Measurements from ENCODE around the gene ADGRG6.

Gene ADGRG6

DNA sequence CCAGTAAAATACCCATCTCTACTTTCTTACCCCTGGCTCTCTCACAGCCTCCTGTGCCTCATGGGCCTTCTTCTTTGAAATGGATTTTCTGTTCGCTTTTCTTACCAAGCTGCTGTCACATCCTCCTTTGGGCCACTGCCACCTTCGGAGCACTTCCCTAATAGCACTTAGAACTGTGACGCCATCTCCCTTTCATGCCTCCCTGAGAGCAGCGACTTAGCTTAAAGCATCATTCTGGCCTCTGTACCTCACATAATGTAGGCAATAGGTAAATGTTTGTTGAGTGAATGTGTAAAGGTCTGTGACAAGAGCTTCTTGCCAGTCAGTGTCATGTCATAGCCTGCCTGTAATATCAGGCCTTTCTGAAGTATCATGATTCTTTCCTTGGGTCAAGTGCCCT is 78.8 kb downstream of the ADGRG6 start:
- DNase-seq = no peak

DNA sequence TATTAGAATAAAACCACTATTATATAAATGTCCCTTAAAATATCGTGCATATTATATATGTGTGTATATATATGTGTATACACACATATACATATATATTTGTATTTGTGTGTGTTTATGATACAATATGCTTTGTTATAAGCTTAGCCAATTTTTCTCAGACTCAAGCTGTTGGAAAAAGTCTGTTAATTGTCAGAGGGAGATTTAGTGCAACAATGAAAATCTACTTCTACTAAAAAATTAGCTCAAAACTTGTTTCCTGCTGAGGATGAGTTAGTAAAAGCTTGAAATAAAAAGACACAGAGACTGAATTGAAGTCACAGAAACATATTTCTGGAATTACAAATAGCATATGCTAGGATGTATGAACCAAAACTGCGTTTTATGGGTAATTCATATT is 79.4 kb downstream of the ADGRG6 start:
- DNase-seq = no peak

DNA sequence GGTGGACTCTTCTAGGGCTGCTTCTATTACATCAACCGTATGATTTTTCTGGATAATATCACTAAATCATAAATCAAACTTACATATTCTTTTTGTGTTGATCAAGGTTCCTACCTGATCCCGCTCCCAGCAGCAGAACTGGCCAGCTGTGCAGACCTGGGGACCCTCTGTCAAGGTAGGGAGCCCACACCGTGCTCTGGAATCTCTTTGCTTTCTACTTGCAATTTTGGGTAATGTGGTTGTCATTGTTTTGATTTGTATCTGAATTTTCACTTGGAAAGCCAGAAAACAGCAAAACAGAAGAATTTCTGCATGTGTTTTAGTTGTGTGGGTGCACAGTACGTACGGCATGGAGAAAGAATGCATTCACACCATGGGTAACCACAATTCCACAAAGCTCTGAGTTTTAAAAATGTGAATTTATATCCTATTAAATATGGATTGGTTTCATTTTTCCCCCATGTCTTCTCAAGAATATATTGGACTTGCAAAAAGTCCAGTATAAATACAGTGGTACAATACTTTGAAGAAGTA is 80.1 kb downstream of the ADGRG6 start:
- DNase-seq = no peak

DNA sequence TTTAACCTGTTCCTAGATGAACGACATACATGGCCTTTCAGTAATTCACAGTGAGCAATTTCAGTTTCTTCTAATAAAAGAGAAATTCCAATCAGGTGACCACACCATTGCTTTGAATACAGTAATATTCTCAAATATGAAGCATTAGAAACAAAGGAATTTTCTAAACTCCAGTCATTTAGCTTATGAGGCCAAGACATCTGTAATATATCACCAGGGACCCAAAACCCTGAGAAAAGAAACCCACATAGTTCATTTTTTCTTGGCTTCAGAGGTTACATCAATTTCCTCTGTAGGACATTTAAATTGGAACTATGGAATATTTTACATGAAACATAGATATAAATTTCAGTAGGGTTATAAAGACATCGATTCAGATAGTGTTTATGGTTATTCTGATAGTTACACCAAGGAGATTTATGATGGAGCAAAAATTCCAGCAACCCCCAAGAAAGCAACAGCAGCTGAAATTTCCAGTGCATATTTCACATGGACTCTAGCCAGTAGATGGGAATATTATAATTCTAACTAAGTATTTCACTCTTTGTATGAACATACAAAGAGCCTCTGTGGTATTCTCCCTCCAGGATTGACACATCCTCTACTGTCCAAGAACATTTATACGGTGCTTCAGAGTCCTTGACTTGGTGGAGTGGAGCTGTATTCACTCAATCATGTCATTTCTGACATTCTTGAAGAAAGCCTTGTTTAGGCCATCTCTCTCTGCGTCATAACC is 82.9 kb downstream of the ADGRG6 start:
- DNase-seq = no peak

DNA sequence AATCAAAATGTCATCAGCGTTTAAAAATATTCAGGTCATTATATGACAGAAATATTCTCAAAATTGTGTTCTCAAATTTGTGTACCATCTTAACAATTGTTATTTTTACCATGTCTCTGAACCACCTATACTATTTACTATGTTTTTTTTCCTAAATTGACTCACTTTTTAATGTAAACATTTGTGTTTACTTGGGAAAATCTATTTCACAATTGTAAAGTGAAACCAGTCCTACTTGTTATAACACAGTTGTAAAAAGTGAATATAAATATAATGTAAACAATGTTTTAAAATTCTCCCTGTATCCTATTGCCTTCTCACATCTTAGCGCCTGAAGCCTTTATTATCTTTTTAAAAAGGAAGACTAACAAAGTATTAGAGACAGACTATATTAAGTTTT is 83.5 kb downstream of the ADGRG6 start:
- no peak for DNase-seq

- DNase-seq = no peak
Observed at GRCh38 chr6:142386657-142387056, 84.8 kb downstream of the ADGRG6 start.

- no peak for DNase-seq
Observed at GRCh38 chr6:142387997-142388815, 86.4 kb downstream of the ADGRG6 start.

- no peak for DNase-seq
Observed at GRCh38 chr6:142395266-142395665, 93.5 kb downstream of the ADGRG6 start.

DNA sequence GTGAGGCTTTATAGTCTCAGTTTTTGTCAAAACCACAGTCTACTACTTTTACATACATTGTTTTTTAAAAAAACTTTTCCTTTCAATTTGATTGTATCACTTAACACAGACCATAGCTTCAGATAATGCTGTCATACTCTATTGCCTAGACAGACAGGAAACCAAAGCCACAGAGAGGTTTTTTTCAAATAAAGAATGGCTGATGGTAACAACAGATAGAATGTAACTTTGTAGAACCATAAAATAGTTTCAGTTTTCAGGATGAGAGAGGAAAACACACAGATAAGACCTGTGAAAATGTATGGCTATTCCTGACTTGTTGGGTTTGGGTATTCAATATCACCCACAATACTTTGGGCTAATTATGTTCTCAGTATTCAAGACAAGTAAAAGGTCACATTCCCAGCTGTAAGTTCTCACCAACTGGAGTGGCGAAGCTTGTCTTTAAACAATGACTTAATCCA is 94.0 kb downstream of the ADGRG6 start:
- no peak for DNase-seq

DNA sequence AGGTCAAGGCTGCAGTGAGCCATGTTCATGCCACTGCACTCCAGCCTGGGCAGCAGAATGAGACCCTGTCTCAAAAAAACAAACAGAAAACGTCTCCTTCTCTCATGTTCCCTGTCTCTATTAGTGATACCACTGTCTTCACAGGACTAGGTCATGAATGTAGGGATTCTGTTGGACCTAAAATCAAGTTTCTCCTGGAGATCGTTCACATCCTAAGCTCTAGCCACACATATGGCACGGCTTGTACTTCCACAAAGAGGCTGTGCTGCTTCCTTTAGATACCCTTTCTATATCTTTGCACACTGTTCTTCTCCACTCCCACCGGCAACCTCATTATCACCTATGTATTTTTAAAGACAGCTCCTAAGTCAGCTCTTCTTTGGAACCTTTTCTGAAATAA is 96.5 kb downstream of the ADGRG6 start:
- DNase-seq = no peak

DNA sequence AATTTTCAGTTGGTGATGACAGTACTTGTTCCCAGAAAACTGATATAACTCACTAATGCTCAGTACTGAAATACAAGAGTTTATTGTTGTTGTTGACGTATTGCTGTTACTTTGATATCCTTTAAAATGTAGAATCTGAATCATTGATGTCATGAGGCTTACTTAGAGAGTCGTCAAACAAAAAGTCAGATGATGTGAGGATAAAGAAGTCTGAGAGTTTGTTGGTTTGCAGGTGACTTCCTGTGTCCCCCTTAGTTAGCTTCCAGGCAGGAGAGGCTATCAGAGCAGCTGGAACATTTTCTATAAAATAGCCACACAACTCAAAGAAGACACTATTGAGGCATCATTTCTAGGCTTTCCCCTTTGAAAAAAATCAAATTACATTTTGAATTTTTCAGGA is 97.9 kb downstream of the ADGRG6 start:
- DNase-seq = no peak

GRCh38 chr6:142400495-142400894 is 98.7 kb downstream of the ADGRG6 start:
- DNase-seq = no peak

- DNase-seq = no peak
Observed at GRCh38 chr6:142401838-142402237, 100.0 kb downstream of the ADGRG6 start.

- no peak for DNase-seq
Observed at GRCh38 chr6:142404751-142405150, 102.9 kb downstream of the ADGRG6 start.

DNA sequence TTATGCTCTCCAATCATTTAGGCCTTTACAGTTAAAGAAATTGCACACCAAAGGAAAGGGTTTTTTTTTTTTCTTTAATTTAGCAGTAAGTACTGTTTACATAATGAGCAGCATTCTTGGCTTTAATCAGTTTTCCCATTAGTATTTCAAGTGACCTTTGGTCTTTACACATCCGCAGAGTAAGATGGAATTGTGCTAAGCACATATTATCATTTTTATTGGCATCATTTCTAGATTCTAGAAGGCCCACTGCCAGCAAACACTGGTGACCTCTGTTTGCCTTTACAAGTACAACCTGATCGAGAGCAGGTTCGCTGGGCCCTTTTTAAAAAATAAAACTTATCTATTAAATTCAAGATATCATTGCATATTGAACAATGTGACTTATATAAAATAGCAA is 104.3 kb downstream of the ADGRG6 start:
- DNase-seq = no peak

- DNase-seq = no peak
Observed at GRCh38 chr6:142407685-142408273, 106.0 kb downstream of the ADGRG6 start.

DNA sequence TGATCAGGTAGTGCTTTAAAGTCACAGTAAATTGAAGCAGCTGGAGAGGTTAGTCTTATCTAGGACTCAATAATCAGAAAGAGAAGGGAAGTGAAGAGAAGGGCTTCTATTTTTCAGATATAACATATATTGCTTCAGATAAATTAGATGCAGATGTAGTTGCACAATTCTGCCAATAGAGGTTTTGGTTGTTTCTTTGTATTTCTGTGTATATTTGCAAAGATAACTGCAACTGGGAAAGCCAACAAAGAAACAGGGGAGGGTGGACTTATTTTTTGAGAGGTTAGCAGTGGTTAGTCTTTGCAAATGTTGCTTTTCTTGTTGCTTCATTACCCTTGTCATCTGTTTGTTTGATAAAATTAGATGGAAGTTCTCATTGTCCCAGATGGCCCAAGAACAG is 106.6 kb downstream of the ADGRG6 start:
- no peak for DNase-seq

- no peak for DNase-seq
Observed at GRCh38 chr6:142409794-142410193, 108.0 kb downstream of the ADGRG6 start.

- DNase-seq = no peak
Observed at GRCh38 chr6:142411145-142411544, 109.3 kb downstream of the ADGRG6 start.

DNA sequence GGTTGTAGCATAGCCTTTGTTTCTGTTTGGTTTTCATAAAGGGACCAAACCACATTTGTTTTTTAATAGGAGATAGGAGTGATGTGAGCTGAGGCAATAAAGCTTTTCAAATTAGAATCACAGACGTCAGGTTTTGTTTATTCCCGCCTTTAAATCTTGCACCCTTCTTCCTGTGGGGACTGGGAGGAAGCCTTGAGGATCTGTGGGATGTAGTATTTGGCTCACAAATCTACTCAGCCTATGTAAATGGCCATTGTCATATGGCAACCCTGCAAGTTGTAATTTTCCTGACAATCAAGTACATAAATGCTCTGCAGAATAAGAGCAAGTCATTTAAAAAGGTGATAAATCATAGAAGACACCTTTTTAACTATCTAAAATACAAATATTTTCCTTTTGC is 110.4 kb downstream of the ADGRG6 start:
- no peak for DNase-seq

DNA sequence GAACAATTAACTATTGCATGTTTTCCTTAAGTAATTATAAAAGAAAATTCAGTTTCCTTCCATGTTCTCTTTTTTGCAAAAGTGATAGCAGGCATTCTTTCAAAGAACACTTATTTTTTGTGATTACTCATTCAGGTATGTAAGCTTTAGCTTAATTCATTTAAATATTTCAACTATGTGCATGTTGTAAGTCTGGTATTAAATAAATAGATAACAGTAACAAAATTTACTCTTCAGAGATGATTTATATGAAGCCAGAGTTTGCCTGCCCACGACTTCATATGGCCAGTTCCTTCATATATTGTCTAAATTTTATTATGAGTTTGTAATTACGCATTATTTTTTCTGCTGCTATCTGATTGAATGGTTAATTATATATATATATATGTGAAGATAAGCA is 110.9 kb downstream of the ADGRG6 start:
- no peak for DNase-seq

GRCh38 chr6:142413111-142413510 is 111.3 kb downstream of the ADGRG6 start:
- DNase-seq = no peak

DNA sequence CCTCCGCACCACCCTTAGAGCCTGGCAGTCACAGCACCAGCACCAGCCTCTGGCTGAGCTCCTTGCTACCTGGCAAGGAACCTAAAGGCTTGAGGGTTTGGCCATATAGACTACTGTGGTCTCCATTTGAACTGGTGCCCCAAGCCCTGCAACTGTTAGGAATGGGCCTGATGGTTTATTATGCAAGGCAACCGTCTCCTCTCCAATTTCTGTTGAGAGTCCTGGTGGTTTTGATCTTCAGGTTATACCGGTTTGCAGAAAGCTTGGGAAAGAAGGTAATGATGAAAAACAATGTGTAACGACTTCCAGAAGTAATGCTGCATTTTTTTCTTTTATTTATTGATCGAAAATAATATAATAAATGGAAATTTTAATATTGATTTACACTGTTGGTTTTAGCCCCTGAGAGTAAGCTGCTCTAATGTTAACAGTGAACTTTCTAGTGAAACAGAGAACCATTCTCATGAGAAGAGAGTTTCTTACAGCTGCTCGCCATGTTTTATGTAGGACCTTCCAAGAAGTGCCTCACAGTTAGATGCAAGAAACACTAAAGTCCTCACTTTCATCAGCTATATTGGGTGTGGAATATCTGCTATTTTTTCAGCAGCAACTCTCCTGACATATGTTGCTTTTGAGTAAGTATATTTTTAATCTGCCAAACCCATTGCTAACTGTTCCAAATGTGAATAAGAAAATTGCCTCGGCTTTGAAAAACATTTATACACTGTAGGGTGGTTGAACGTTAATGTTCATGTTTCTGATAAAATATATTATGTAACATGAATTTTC is 112.8 kb downstream of the ADGRG6 start:
- DNase-seq = no peak

Measured in stimulated activated CD4-positive, alpha-beta T cell treated with anti-CD3 and anti-CD28 coated beads, Interleukin-4, amount 100 ng/mL, for 1 hour (primary cell).